ENCODE data around the gene SLCO3A1.

Gene SLCO3A1

GRCh38 chr15:91826443-91826842 lies 27.1 kb upstream of the SLCO3A1 start:
- Histone ChIP-seq H3K9me3 (no peaks in the 10 kb centered on the region), H3K4me1 (no peaks in the 10 kb centered on the region), H3K36me3 (no peaks in the 10 kb centered on the region), H3K27me3 (no peaks in the 10 kb centered on the region), H3K4me3 (ENCODE audit: low read depth, low read length) (no peak overlapping the region)
- TF ChIP-seq CTCF (IDR thresholded peaks at IDR 0.05; ENCODE audit: low read depth, low read length): no peak
- no peak for DNase-seq

- Histone ChIP-seq H3K9me3 (no peaks in the 10 kb centered on the region), H3K4me1 (no peaks in the 10 kb centered on the region), H3K36me3 (no peaks in the 10 kb centered on the region), H3K4me3 (ENCODE audit: low read depth, low read length) (no peak overlapping the region), H3K27me3 (no peaks in the 10 kb centered on the region)
- TF ChIP-seq CTCF (IDR thresholded peaks at IDR 0.05; ENCODE audit: low read depth, low read length): no peak
- no peak for DNase-seq
These were observed 20.5 kb upstream of the SLCO3A1 start for GRCh38 chr15:91833056-91833455.

GRCh38 chr15:91839867-91840266 lies 13.6 kb upstream of the SLCO3A1 start:
- Histone ChIP-seq H3K36me3 (no peaks in the 10 kb centered on the region), H3K9me3 (no peaks in the 10 kb centered on the region), H3K27me3 (no peaks in the 10 kb centered on the region), H3K4me1 (no peaks in the 10 kb centered on the region), H3K4me3 (ENCODE audit: low read depth, low read length) (no peak overlapping the region)
- TF ChIP-seq CTCF (IDR thresholded peaks at IDR 0.05; ENCODE audit: low read depth, low read length): no peak
- DNase-seq: no peak

GRCh38 chr15:91841861-91842260 lies 11.6 kb upstream of the SLCO3A1 start:
- H3K27me3 ChIP-seq: no peaks in the 10 kb centered on the region
- no peak for DNase-seq
- no peak overlapping the region for H3K4me3 ChIP-seq (ENCODE audit: low read depth, low read length)
- no peaks in the 10 kb centered on the region for H3K4me1 ChIP-seq
- H3K9me3 ChIP-seq: no peaks in the 10 kb centered on the region
- no peak for TF ChIP-seq CTCF (IDR thresholded peaks at IDR 0.05; ENCODE audit: low read depth, low read length)
- H3K36me3 ChIP-seq: no peaks in the 10 kb centered on the region

GRCh38 chr15:91844341-91844740 lies 9.2 kb upstream of the SLCO3A1 start:
- Histone ChIP-seq H3K9me3 (no peaks in the 10 kb centered on the region), H3K4me3 (ENCODE audit: low read depth, low read length) (no peak overlapping the region), H3K27me3 (no peaks in the 10 kb centered on the region), H3K36me3 (no peaks in the 10 kb centered on the region), H3K4me1 (no peaks in the 10 kb centered on the region)
- TF ChIP-seq CTCF (IDR thresholded peaks at IDR 0.05; ENCODE audit: low read depth, low read length): no peak
- no peak for DNase-seq

GRCh38 chr15:91844928-91845327 lies 8.6 kb upstream of the SLCO3A1 start:
- no peak for DNase-seq
- Histone ChIP-seq H3K4me3 (ENCODE audit: low read depth, low read length) (no peak overlapping the region), H3K27me3 (no peaks in the 10 kb centered on the region), H3K36me3 (no peaks in the 10 kb centered on the region), H3K9me3 (no peaks in the 10 kb centered on the region), H3K4me1 (no peaks in the 10 kb centered on the region)
- no peak for TF ChIP-seq CTCF (IDR thresholded peaks at IDR 0.05; ENCODE audit: low read depth, low read length)
